HCT116 (cell line): ENCODE measurements around the gene CSRNP2. TPM values are rescaled to one million over a fixed set of nuclear protein-coding genes. Genes with fewer than 3 reads are reported as not detected.

Experiments
- ATAC-seq: fragments of 200-7000 bp; cut with Tn5 transposase; 2 replicates; pipeline ENCODE4 v1.9.1; 2020; ENCODE audit warnings: mild to moderate bottlenecking, moderate library complexity
- BruUV-seq: library from RNA; stranded (reverse); fragments of 400-500 nt; replicated peaks from 2 replicates; lab custom pipeline; 2021; lab: Mats Ljungman, UMichigan
- CTCF ChIA-PET: fragments of 300-600 bp; sonication (Branson Sonifier 250); formaldehyde crosslinking; loops from one replicate; lab custom pipeline; 2021; ENCODE audit warnings: antibody characterized with exemption; lab: Charles Lee
- POLR2A ChIA-PET: fragments of 300-600, 350-600 bp; sonication (Branson Sonifier 250); formaldehyde crosslinking; loops from one replicate; lab custom pipeline; 2021; ENCODE audit warnings: antibody characterized with exemption; lab: Charles Lee
- RAD21 ChIA-PET, 2 experiments: fragments of 300-600 bp; sonication (Branson Sonifier 250); formaldehyde crosslinking; loops; one replicate each; lab custom pipeline; 2023; ENCODE audit warnings: low total read pairs in 2 of 2; ENCODE audit not compliant: uncharacterized antibody in 2 of 2, unreplicated experiment in 2 of 2, low non-redundant PET in 1 of 2; lab: Charles Lee
- DNase-seq: peaks from one replicate; pipeline ENCODE4 v3.0.0-alpha.2; 2010; ENCODE audit warnings: low read depth, low spot score
- H2AFZ ChIP-seq: fragments of 200-600 bp; shearing (Covaris generic), sonication (generic); 2 replicates; pipeline ENCODE4 v1.6.1; 2017; ENCODE audit warnings: low read depth, mixed run types, mixed read lengths, antibody characterized with exemption, low read length; ENCODE audit not compliant: poor library complexity, severe bottlenecking
- H3K27ac ChIP-seq: 2 replicates; pipeline ENCODE4 v1.5.1; 2012; ENCODE audit warnings: low read depth, low read length
- H3K27me3 ChIP-seq: fragments of 200-600 bp; sonication (generic); 2 replicates; pipeline ENCODE4 v1.6.1; 2016; ENCODE audit warnings: mixed run types, low read length, mixed read lengths; ENCODE audit not compliant: insufficient read depth
- H3K36me3 ChIP-seq, 2 experiments: fragments of 200-500 bp in 1 of 2; fragments of 200-600 bp in 1 of 2; sonication (Bioruptor generic) in 1 of 2; sonication (generic) in 1 of 2; 2 replicates each; pipeline versions ENCODE4 v1.5.1 to v1.6.1; 2014 to 2016; ENCODE audit warnings: low read length in 2 of 2, inconsistent platforms in 1 of 2, mixed read lengths in 1 of 2, mixed run types in 1 of 2; ENCODE audit not compliant: insufficient read depth in 2 of 2, control insufficient read depth in 1 of 2
- H3K4me1 ChIP-seq, 2 experiments: fragments of 200-600 bp in 1 of 2; sonication (generic) in 1 of 2; 2 replicates each; pipeline versions ENCODE4 v1.5.1 to v1.6.1; 2012 to 2017; ENCODE audit warnings: low read length in 2 of 2, inconsistent platforms in 1 of 2, mild to moderate bottlenecking in 1 of 2, mixed read lengths in 1 of 2, mixed run types in 1 of 2, moderate library complexity in 1 of 2; ENCODE audit not compliant: insufficient read depth in 2 of 2, control insufficient read depth in 1 of 2
- H3K4me2 ChIP-seq: fragments of 200-600 bp; sonication (generic); 2 replicates; pipeline ENCODE4 v1.6.1; 2017; ENCODE audit warnings: mixed run types, low read length, mixed read lengths
- H3K4me3 ChIP-seq, 2 experiments: fragments of 200-600 bp in 1 of 2; sonication (generic) in 1 of 2; replicated peaks in 1 of 2; 2 replicates each; pipeline ENCODE4 v1.5.1; 2011 to 2016; ENCODE audit warnings: low read length in 2 of 2, control low read depth in 1 of 2, low read depth in 1 of 2, mild to moderate bottlenecking in 1 of 2, mixed read lengths in 1 of 2, mixed run types in 1 of 2
- H3K79me2 ChIP-seq: fragments of 200-600 bp; sonication (generic); 2 replicates; pipeline ENCODE4 v1.6.1; 2017; ENCODE audit warnings: mild to moderate bottlenecking, mixed run types, low read length, moderate library complexity, mixed read lengths; ENCODE audit not compliant: insufficient read depth
- H3K9ac ChIP-seq: fragments of 200-600 bp; sonication (generic); 2 replicates; pipeline ENCODE4 v1.6.1; 2016; ENCODE audit warnings: low read length, mixed read lengths
- H3K9me2 ChIP-seq: fragments of 200-600 bp; sonication (generic), shearing (Covaris generic); 2 replicates; pipeline ENCODE4 v1.6.1; 2017; ENCODE audit warnings: mixed run types, mild to moderate bottlenecking, moderate library complexity; ENCODE audit not compliant: insufficient read depth
- H3K9me3 ChIP-seq, 2 experiments: fragments of 200-500 bp in 1 of 2; fragments of 200-600 bp in 1 of 2; sonication (Bioruptor generic) in 1 of 2; sonication (generic) in 1 of 2; 2 replicates each; pipeline ENCODE4 v1.6.1; 2014 to 2017; ENCODE audit warnings: low read length in 2 of 2, mixed read lengths in 2 of 2, inconsistent platforms in 1 of 2, low read depth in 1 of 2, mild to moderate bottlenecking in 1 of 2, mixed run types in 1 of 2, moderate library complexity in 1 of 2; ENCODE audit not compliant: control insufficient read depth in 1 of 2, insufficient read depth in 1 of 2
- H4K20me1 ChIP-seq: fragments of 200-600 bp; sonication (generic), shearing (Covaris generic); 2 replicates; pipeline ENCODE4 v1.6.1; 2017; ENCODE audit warnings: mixed run types, mild to moderate bottlenecking, moderate library complexity; ENCODE audit not compliant: insufficient read depth
- EGR1 ChIP-seq: IDR thresholded peaks from 2 replicates; pipeline ENCODE4 v1.6.1; 2012; ENCODE audit warnings: low read depth
- POLR2A ChIP-seq: IDR thresholded peaks from 2 replicates; pipeline ENCODE4 v1.7.0; 2011; ENCODE audit warnings: borderline replicate concordance; ENCODE audit not compliant: insufficient read depth, insufficient read length; ENCODE audit errors: extremely low read depth
- SIN3A ChIP-seq: IDR thresholded peaks from 2 replicates; pipeline ENCODE4 v1.6.1; 2012; ENCODE audit warnings: low read depth
- SP1 ChIP-seq: IDR thresholded peaks from 2 replicates; pipeline ENCODE4 v1.6.1; 2012; ENCODE audit warnings: low read depth
- ZFX ChIP-seq: fragments of 450-650 bp; IDR thresholded peaks from 2 replicates; pipeline ENCODE4 v1.6.1; 2017
- intact Hi-C: fragments of 100-400 bp; cut with micrococcal nuclease; formaldehyde crosslinking; loops from 2 replicates; pipeline ENCODE4 v1.10.0; 2022
- total RNA-seq: library from RNA; stranded (reverse); gene quantifications from one replicate; pipeline ENCODE4 v1.2.1, GENCODE V29; 2021; ENCODE audit not compliant: unreplicated experiment
- TF ChIP-seq, protein P1 (sequence below): IDR thresholded peaks from 2 replicates; pipeline ENCODE4 v1.6.1; 2012; ENCODE audit warnings: low read depth
- TF ChIP-seq, protein P2 (sequence below): IDR thresholded peaks from 2 replicates; pipeline ENCODE4 v1.6.1; 2012

The CSRNP2 gene
- total RNA-seq, 1 experiment from 2014 or later, result 19.0 TPM

DNA sequence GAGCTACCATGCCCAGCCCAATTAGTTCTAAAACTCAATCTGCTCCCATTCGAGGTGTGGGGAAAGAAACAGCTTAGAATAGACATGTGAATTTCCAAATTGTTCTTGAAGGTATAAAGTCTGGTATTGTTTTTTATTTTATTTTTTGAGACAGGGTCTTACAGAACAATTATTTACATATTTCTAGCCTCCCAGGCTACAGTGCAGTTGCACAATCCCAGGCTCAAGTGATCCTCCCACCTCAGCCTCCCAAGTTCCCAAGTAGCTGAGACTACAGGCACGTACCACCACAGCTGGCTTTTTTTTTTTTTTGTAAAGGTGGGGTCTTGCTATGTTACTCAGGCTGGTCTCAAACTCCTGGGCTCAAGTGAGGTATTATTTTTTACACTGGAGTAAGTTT lies 63.5 kb downstream of the CSRNP2 start:
- Histone ChIP-seq H3K4me3 (no peak overlapping the region), H3K4me1 (peaks cover 9 to 12% of the 10 kb centered on the region in 2 experiments), H3K36me3 (no peaks in the 10 kb centered on the region), H3K9me3 (no peaks in the 10 kb centered on the region), H3K27me3 (no peaks in the 10 kb centered on the region), H3K79me2 (peaks cover 85% of the 10 kb centered on the region), H3K9ac (no peak overlapping the region), H3K4me2 (no peak overlapping the region), H2AFZ (no peak overlapping the region), H3K27ac (no peak overlapping the region), H3K9me2 (no peaks in the 10 kb centered on the region), H4K20me1 (no peaks in the 10 kb centered on the region)
- intact Hi-C loops, result no loop called here
- no peak for DNase-seq
- no TSS peak for BruUV-seq
- TF ChIP-seq SP1, result no peak
- RAD21 ChIA-PET, result no interaction called here
- POLR2A ChIA-PET, result no interaction called here
- ATAC-seq, result no peak
- CTCF ChIA-PET, result no interaction called here

DNA sequence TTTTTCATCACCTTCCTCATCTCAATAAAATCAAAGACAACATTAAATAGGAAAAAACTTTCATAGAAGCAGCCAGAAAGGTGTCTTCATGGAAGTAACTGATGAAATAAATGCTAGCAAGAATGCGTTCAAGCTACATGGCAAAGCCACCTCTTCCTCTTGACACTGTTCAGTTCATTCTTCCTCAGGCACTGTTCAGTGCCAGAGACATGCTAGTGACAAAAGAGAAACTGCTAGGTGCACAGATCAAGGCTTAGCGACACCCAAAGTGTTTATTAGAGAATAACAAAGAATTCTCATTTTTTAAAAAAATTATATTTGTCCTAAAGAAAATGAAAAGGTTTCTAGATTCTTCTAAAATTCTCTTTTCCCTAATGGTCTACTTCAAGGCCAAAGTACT lies 64.4 kb downstream of the CSRNP2 start:
- DNase-seq (no peak), ATAC-seq (no peak)
- Histone ChIP-seq H3K9me2 (no peaks in the 10 kb centered on the region), H3K27ac (no peak overlapping the region), H3K4me3 (no peak overlapping the region), H2AFZ (no peak overlapping the region), H3K9ac (no peak overlapping the region), H3K4me2 (no peak overlapping the region), H3K79me2 (peaks cover 84% of the 10 kb centered on the region), H4K20me1 (no peaks in the 10 kb centered on the region), H3K9me3 (no peaks in the 10 kb centered on the region), H3K36me3 (no peaks in the 10 kb centered on the region), H3K4me1 (peaks cover 7 to 13% of the 10 kb centered on the region in 2 experiments), H3K27me3 (no peaks in the 10 kb centered on the region)
- BruUV-seq, result no TSS peak
- intact Hi-C loops, result no loop called here
- POLR2A ChIA-PET, result no interaction called here
- RAD21 ChIA-PET, result interaction anchor here in 1 of 2 experiments (0.7 kb wide), 1 partner anchor 322 kb away, joined by 3 read pairs; no protein-coding TSS in a partner anchor
- TF ChIP-seq, protein P1, sequence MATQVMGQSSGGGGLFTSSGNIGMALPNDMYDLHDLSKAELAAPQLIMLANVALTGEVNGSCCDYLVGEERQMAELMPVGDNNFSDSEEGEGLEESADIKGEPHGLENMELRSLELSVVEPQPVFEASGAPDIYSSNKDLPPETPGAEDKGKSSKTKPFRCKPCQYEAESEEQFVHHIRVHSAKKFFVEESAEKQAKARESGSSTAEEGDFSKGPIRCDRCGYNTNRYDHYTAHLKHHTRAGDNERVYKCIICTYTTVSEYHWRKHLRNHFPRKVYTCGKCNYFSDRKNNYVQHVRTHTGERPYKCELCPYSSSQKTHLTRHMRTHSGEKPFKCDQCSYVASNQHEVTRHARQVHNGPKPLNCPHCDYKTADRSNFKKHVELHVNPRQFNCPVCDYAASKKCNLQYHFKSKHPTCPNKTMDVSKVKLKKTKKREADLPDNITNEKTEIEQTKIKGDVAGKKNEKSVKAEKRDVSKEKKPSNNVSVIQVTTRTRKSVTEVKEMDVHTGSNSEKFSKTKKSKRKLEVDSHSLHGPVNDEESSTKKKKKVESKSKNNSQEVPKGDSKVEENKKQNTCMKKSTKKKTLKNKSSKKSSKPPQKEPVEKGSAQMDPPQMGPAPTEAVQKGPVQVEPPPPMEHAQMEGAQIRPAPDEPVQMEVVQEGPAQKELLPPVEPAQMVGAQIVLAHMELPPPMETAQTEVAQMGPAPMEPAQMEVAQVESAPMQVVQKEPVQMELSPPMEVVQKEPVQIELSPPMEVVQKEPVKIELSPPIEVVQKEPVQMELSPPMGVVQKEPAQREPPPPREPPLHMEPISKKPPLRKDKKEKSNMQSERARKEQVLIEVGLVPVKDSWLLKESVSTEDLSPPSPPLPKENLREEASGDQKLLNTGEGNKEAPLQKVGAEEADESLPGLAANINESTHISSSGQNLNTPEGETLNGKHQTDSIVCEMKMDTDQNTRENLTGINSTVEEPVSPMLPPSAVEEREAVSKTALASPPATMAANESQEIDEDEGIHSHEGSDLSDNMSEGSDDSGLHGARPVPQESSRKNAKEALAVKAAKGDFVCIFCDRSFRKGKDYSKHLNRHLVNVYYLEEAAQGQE, result no peak
- no peak for TF ChIP-seq ZFX
- TF ChIP-seq, protein P2, sequence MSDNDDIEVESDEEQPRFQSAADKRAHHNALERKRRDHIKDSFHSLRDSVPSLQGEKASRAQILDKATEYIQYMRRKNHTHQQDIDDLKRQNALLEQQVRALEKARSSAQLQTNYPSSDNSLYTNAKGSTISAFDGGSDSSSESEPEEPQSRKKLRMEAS, result no peak
- TF ChIP-seq POLR2A, result no peak
- TF ChIP-seq EGR1, result no peak
- no peak for TF ChIP-seq SIN3A
- CTCF ChIA-PET, result no interaction called here
